Measurements from ENCODE around the gene HTR7. TPM values are rescaled to one million over a fixed set of nuclear protein-coding genes. Genes with fewer than 3 reads are reported as not detected.
A peak's percentile ranks its signal among the peaks of the same experiment; 100 is the strongest.

The HTR7 gene
- total RNA-seq, 4 donors from 2014 or later = 0.55 to 1.3 TPM; not detected in 2

GRCh38 chr10:90872648-90873020 is 14.8 kb upstream of the HTR7 start:
- 20 to 35% methylated on average over 7 to 8 of the region's 8 CpGs for WGBS, 2 donors (ENCODE audit: low coverage in 1 of 2)
- in situ Hi-C loops (cut with MboI; ENCODE audit: low pct_ligation_motif_present in 1 of 4, low pct_unique_long_range_greater_than_20kb in 1 of 4, low sequenced_read_pairs in 3 of 4) = loop anchor here in 1 of 4 donors (25.0 kb wide), 1 partner anchor 1060 kb away; no protein-coding TSS in a partner anchor
- H3K9me3 ChIP-seq = peaks cover 0 to 7% of the 10 kb centered on the region in 2 donors
- H3K36me3 ChIP-seq = peaks cover 0 to 15% (median 0%) of the 10 kb centered on the region in 4 donors
- H3K4me1 ChIP-seq = peaks cover 11 to 21% (median 18%) of the 10 kb centered on the region in 4 donors
- peaks cover 7% of the 10 kb centered on the region for H3K27me3 ChIP-seq
- intact Hi-C loops (cut with DNase I; ENCODE audit: low total_unique reads) = no loop called here
- no peak for DNase-seq
- TF ChIP-seq POLR2AphosphoS5 (IDR thresholded peaks at IDR 0.05) = no peak
- TF ChIP-seq EP300 (IDR thresholded peaks at IDR 0.05; ENCODE audit: low read depth) = no peak
- TF ChIP-seq, protein P1, sequence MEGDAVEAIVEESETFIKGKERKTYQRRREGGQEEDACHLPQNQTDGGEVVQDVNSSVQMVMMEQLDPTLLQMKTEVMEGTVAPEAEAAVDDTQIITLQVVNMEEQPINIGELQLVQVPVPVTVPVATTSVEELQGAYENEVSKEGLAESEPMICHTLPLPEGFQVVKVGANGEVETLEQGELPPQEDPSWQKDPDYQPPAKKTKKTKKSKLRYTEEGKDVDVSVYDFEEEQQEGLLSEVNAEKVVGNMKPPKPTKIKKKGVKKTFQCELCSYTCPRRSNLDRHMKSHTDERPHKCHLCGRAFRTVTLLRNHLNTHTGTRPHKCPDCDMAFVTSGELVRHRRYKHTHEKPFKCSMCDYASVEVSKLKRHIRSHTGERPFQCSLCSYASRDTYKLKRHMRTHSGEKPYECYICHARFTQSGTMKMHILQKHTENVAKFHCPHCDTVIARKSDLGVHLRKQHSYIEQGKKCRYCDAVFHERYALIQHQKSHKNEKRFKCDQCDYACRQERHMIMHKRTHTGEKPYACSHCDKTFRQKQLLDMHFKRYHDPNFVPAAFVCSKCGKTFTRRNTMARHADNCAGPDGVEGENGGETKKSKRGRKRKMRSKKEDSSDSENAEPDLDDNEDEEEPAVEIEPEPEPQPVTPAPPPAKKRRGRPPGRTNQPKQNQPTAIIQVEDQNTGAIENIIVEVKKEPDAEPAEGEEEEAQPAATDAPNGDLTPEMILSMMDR (IDR thresholded peaks at IDR 0.05) = no peak
- TF ChIP-seq POLR2A (IDR thresholded peaks at IDR 0.05) = no peak
- H3K4me3 ChIP-seq = peak overlapping the region; percentile 55 to 88 (median 79)
- peak overlapping the region in 2 of 4 donors; percentile 74 to 75 for H3K27ac ChIP-seq

DNA sequence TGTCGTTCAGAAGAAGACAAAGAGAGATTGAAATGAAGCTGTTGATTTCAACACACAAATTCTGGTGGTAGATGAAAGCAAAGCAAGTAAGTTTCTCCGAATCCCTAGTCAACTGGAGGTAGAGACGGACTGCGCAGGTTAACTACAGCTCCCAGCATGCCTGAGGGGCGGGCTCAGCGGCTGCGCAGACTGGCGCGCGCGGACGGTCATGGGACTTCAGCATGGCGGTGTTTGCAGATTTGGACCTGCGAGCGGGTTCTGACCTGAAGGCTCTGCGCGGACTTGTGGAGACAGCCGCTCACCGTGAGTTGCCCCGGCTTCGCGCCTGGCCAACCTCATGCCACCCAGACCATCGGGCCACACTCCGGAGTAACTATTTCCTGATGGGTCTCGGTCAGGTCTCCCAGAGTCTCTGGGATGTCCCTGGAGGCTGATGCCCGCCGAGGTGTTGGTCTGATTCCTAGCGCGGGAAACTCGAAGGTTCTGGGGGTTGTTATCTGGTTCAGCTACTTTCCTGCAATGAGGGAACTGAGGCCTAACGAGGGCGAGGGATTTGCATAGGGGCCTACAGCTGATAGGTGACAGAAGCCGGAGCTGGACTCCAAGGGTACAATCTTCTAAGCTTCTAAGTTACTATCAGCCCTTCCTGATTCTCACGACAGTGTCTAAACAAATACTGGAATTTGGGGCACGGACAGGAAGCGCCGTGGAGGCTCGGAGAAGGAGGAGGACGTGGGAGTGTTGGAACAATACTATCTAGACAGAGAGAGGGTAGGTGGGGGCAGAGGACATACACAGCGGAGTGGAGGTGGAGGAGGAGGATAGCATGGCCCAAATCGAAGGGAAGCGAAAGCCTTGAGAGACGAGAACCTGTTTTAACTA is 14.2 kb upstream of the HTR7 start, which contains the start of gene RPP30:
RPP30 (plus strand) TSS at position 209 of the 882 bp plus-strand sequence; CDS start at position 222, 13 bp downstream.
- Histone ChIP-seq H3K9me3 (peaks cover 0 to 7% of the 10 kb centered on the region in 2 donors), H3K4me1 (peaks cover 11 to 21% (median 18%) of the 10 kb centered on the region in 4 donors), H3K36me3 (peaks cover 0 to 8% (median 0%) of the 10 kb centered on the region in 4 donors), H3K4me3 (peak within 1 kb of the TSS; percentile 55 to 88 (median 79)), H3K27ac (peak within 1 kb of the TSS; percentile 66 to 83 (median 74)), H3K27me3 (peaks cover 11% of the 10 kb centered on the region)
- DNase-seq = peak; percentile 85
- intact Hi-C loops (cut with DNase I; ENCODE audit: low total_unique reads) (no loop called here), in situ Hi-C loops (cut with MboI; ENCODE audit: low pct_ligation_motif_present in 1 of 4, low pct_unique_long_range_greater_than_20kb in 1 of 4, low sequenced_read_pairs in 3 of 4) (loop anchor here in 1 of 4 donors (25.0 kb wide), 1 partner anchor 1060 kb away; no protein-coding TSS in a partner anchor)
- TF ChIP-seq, protein P1 (IDR thresholded peaks at IDR 0.05) = peak in 1 of 5 experiments; percentile 23
- TF ChIP-seq EP300 (IDR thresholded peaks at IDR 0.05; ENCODE audit: low read depth) = no peak
- peak in 2 of 3 donors; percentile 52 to 53 for TF ChIP-seq POLR2AphosphoS5 (IDR thresholded peaks at IDR 0.05)
- TF ChIP-seq POLR2A (IDR thresholded peaks at IDR 0.05) = peak; percentile 43
- WGBS, 2 donors (ENCODE audit: low coverage in 1 of 2) = 0% methylated on average over 4 to 41 of the region's 43 CpGs

- no peak for TF ChIP-seq POLR2AphosphoS5 (IDR thresholded peaks at IDR 0.05)
- TF ChIP-seq, protein P1 (IDR thresholded peaks at IDR 0.05) = peak; percentile 15 to 38 (median 32)
- Histone ChIP-seq H3K4me3 (peak overlapping the region; percentile 55 to 88 (median 79)), H3K9me3 (peaks cover 0 to 7% of the 10 kb centered on the region in 2 donors), H3K27me3 (peaks cover 18% of the 10 kb centered on the region), H3K27ac (peak overlapping the region; percentile 66 to 83 (median 74)), H3K36me3 (peaks cover 0 to 5% (median 0%) of the 10 kb centered on the region in 4 donors), H3K4me1 (peaks cover 11 to 21% (median 18%) of the 10 kb centered on the region in 4 donors)
- in situ Hi-C loops (cut with MboI; ENCODE audit: low pct_ligation_motif_present in 1 of 4, low pct_unique_long_range_greater_than_20kb in 1 of 4, low sequenced_read_pairs in 3 of 4) = loop anchor here in 1 of 4 donors (25.0 kb wide), 1 partner anchor 1059 kb away; no protein-coding TSS in a partner anchor
- DNase-seq = peak; percentile 21
- intact Hi-C loops (cut with DNase I; ENCODE audit: low total_unique reads) = no loop called here
- WGBS, 2 donors (ENCODE audit: low coverage in 1 of 2) = 8 to 14% methylated on average over 14 of the region's 14 CpGs
Observed at GRCh38 chr10:90871279-90871765, 13.5 kb upstream of the HTR7 start.

- H3K27ac ChIP-seq = no peak overlapping the region
- H3K27me3 ChIP-seq = peaks cover 46% of the 10 kb centered on the region
- H3K9me3 ChIP-seq = peaks cover 0 to 7% of the 10 kb centered on the region in 2 donors
- in situ Hi-C loops (cut with MboI; ENCODE audit: low pct_ligation_motif_present in 1 of 4, low pct_unique_long_range_greater_than_20kb in 1 of 4, low sequenced_read_pairs in 3 of 4) (loop anchor here in 1 of 4 donors (25.0 kb wide), 1 partner anchor 1054 kb away; no protein-coding TSS in a partner anchor), intact Hi-C loops (cut with DNase I; ENCODE audit: low total_unique reads) (no loop called here)
- H3K4me3 ChIP-seq = no peak overlapping the region
- peaks cover 0 to under 1% (median 0%) of the 10 kb centered on the region in 4 donors for H3K4me1 ChIP-seq
- no peak for DNase-seq
- TF ChIP-seq POLR2A (IDR thresholded peaks at IDR 0.05) (no peak), EP300 (IDR thresholded peaks at IDR 0.05; ENCODE audit: low read depth) (no peak), POLR2AphosphoS5 (IDR thresholded peaks at IDR 0.05) (no peak)
- TF ChIP-seq, protein P1 (IDR thresholded peaks at IDR 0.05) = no peak
- no peaks in the 10 kb centered on the region for H3K36me3 ChIP-seq
- WGBS, 2 donors (ENCODE audit: low coverage in 1 of 2) = 86 to 89% methylated on average over 2 to 4 of the region's 4 CpGs
Observed at GRCh38 chr10:90866050-90866598, 8.3 kb upstream of the HTR7 start.

Data from transverse colon (tissue), 4 donors.